GM21825 (cell line): ENCODE data around the gene CD101.

Experiments used
- ATAC-seq: cut with Tn5 transposase; IDR thresholded peaks from one replicate; pipeline ENCODE4 v1.9.1; 2021; ENCODE audit warnings: mild to moderate bottlenecking, moderate library complexity; ENCODE audit not compliant: unreplicated experiment

Gene CD101

GRCh38 chr1:117051224-117052064 lies 49.9 kb downstream of the CD101 start:
- ATAC-seq = peak; percentile 85

- no peak for ATAC-seq
These were observed 52.5 kb downstream of the CD101 start for GRCh38 chr1:117054068-117054467.

- ATAC-seq = no peak
These were observed 57.2 kb downstream of the CD101 start for GRCh38 chr1:117058810-117059209.

GRCh38 chr1:117059334-117059677 lies 57.7 kb downstream of the CD101 start:
- peak; percentile 32 for ATAC-seq

GRCh38 chr1:117059678-117060440 lies 58.3 kb downstream of the CD101 start, which contains the start of gene TTF2:
Gene TTF2, plus strand, starts transcription at chr1:117060326. Its CDS starts 21 bp downstream, at chr1:117060347.
- ATAC-seq = peak; percentile 92

DNA sequence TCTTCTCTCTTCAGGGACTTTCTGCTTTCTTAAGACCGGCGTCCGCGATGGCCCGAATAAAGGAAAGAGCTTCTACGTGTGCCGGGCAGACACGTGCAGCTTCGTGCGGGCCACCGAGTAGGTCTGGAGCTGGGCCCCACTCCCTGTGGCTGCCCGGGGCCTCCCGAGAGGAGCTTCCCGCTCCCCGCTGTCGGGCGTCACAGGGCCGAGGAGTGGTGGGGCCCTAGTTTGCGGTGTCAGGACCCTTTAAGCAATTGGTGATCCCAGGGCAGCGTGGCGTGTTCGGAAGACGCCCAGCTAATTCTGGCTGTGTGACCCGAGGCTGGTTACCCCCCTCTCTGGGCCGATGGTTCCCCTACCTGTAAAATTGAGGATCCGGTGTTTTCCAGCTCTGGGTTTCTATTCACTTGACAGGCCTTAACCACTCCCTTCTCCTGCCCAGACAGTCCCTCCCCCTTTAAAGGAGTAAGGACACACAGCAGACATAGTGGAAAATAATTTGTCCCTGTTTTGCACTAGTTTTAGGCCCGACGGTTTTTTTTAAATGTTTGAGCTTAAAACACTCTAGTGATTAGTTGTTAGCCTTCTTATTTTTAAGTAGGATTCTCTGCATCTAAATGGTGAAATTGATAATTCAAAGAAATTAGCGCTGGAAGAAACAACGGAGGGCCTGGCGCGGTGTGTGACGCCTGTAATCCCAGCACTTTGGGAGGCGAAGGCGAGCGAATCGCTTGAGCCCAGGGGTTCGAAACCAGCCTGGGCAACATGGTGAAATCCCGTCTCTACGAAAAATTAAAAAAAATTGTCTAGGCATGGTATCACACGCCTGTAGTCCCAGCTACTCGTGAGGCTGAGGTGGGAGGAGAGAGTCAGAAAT lies 59.1 kb downstream of the CD101 start:
- ATAC-seq = peak; percentile 4

DNA sequence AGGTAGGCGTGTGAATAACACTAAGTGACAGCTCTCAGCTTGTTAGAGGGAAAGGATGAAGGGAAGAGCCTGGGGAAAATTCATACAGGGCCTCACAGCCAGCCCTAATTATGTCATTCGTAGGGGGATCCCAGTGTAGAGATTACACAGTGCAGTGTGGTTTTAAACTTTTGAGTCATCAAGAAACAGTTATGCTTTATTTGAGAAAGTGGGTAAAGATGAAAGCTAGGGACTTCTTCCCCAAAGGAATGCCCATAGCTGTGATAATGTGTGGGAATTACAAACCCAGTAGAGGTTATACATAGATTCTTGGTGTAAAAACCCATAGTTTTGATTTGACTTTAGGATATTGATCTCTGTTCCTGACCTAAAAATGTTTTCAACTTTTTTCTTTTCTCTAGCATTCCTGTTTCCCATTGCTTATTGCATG lies 60.4 kb downstream of the CD101 start:
- peak; percentile 24 for ATAC-seq

- ATAC-seq = no peak
These were observed 64.8 kb downstream of the CD101 start for GRCh38 chr1:117066367-117066766.

DNA sequence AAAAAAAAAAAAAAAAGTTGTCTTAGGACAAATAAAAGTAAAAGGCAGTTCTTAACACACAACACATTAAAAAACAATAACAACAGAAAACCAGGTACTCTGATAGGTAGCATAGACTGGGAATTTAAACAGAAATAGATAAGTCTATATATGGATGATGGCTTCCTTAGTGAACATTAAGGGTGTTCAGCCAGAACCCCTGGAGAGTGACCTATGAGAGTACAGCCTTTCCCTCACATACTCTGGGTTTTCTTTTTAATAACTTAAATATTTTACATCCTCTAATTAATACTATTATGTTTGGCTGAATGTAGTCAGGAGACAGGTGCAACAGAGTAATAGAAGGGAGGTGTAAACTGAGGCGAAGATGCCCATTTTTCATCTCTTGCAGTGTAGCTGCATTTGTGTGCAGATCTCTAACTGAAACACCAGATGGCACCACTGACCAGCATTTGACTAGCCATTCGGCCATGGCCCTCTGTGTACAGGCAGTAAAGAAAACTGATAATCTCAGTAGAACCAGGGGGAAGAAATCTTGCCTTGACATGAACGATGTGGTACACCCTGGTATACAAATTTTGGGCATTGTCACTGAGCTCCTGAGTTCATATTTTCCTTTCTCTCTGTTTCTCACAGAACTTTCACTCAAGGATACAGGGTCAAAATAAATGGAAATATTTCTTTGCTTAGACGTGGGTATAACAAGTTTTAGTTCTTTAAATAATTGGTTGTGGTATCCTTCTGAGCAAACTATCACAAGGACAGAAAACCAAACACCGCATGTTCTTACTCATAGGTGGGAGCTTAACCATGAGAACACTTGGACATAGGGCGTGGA lies 66.2 kb downstream of the CD101 start:
- ATAC-seq = no peak

- ATAC-seq = no peak
These were observed 67.0 kb downstream of the CD101 start for GRCh38 chr1:117068580-117068979.

DNA sequence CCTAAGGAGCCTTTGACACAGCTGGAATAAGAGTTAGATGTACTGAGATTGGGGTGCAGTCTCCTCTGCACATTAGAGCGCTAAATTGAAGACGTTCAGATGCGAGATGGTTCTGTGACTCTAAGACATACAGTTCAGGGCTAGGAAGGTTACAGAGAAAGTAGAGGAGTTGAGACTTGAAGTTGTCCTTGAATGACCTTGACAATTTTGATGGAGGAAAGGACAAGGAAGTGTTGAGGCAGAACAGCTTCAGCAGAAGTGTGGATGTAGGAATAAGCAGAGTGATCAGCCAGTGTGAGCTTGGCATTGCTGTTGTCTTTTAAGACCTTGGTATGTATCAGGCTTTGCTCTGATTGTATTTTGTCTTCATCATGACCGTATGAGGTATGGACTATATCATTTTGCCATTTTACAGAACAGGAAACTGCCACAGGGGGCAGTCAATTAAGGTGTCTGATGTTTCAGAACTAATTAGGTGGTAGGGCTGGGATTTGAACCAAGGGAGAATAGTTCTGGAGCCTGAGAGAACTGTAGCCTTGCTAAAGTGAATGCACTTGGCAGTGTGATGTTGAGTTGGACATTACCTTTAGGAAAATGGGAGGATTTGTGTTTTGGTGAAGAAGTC lies 67.8 kb downstream of the CD101 start:
- no peak for ATAC-seq

GRCh38 chr1:117070124-117070523 lies 68.6 kb downstream of the CD101 start:
- no peak for ATAC-seq

- ATAC-seq = no peak
These were observed 75.1 kb downstream of the CD101 start for GRCh38 chr1:117076648-117077047.

DNA sequence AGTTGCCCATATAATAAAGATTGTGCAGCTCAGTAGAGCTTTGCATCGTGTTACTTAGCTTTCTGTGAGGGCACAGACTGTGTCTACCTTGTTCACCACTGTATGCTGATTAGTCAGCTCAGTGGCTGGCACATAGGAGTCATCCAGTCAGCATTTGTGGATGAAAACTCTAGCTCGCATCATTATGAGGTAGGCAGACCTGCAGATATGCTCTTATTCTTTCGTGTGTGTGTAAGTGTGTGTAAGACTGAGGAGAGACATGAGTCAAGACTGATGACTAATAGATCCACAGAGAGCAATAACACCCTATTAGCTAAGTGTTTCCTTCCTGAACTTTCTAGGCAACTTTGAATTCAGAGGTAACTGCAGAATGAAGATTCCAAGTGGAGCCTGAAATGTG lies 75.7 kb downstream of the CD101 start:
- no peak for ATAC-seq

- no peak for ATAC-seq
These were observed 78.2 kb downstream of the CD101 start for GRCh38 chr1:117079737-117080136.

- no peak for ATAC-seq
These were observed 82.7 kb downstream of the CD101 start for GRCh38 chr1:117084231-117084630.
